GM12878 (cell line): ENCODE data around the gene NRXN3.

Experiments
- BCLAF1 ChIP-seq: fragments of 450-650 bp; IDR thresholded peaks from 2 replicates; pipeline ENCODE4 v1.6.1; 2017; ENCODE audit warnings: antibody characterized with exemption, mild to moderate bottlenecking, moderate library complexity
- CREM ChIP-seq: IDR thresholded peaks from 2 replicates; pipeline ENCODE4 v1.6.1; 2014; ENCODE audit warnings: antibody characterized with exemption, low read depth
- DPF2 ChIP-seq: fragments of 450-650 bp; IDR thresholded peaks from 2 replicates; pipeline ENCODE4 v1.6.1; 2017; ENCODE audit warnings: mild to moderate bottlenecking
- ETV6 ChIP-seq, 2 experiments: fragments of 450-650 bp in 1 of 2; IDR thresholded peaks in 1 of 2; conservative IDR thresholded peaks in 1 of 2; 2 replicates each; pipeline ENCODE4 v1.6.1; 2014; ENCODE audit warnings: antibody characterized with exemption in 1 of 2, borderline replicate concordance in 1 of 2, low read depth in 1 of 2, mild to moderate bottlenecking in 1 of 2, moderate library complexity in 1 of 2
- EZH2 ChIP-seq: IDR thresholded peaks from 2 replicates; pipeline ENCODE4 v1.6.1; 2012; ENCODE audit warnings: low read depth, mild to moderate bottlenecking, control low read depth, inconsistent platforms, low read length, borderline replicate concordance; ENCODE audit not compliant: control insufficient read depth
- MXI1 ChIP-seq: fragments of 150-350 bp; IDR thresholded peaks from 2 replicates; pipeline ENCODE4 v1.6.1; 2011; ENCODE audit warnings: low read depth, mild to moderate bottlenecking, inconsistent platforms, low read length, improper control_type of control experiment
- POLR2AphosphoS5 ChIP-seq: IDR thresholded peaks from 2 replicates; pipeline ENCODE4 v1.6.1; 2011; ENCODE audit warnings: mild to moderate bottlenecking, low read length, inconsistent platforms
- RCOR1 ChIP-seq: conservative IDR thresholded peaks from 2 replicates; pipeline ENCODE4 v1.6.1; 2012; ENCODE audit warnings: low read depth, low read length, improper control_type of control experiment
- SP1 ChIP-seq: IDR thresholded peaks from one replicate; pipeline ENCODE4 v1.6.1; 2011; ENCODE audit warnings: low read depth, low read length
- TBL1XR1 ChIP-seq: IDR thresholded peaks from 2 replicates; pipeline ENCODE4 v1.6.1; 2012; ENCODE audit warnings: low read depth, low read length, improper control_type of control experiment
- TCF7 ChIP-seq: IDR thresholded peaks from 2 replicates; pipeline ENCODE4 v1.6.1; 2014; ENCODE audit warnings: antibody characterized with exemption, borderline replicate concordance
- TF ChIP-seq, protein P1 (sequence below), 3 experiments: IDR thresholded peaks in 2 of 3; conservative IDR thresholded peaks in 1 of 3; 2 replicates each; pipeline ENCODE4 v1.5.1; 2011; ENCODE audit warnings: low read depth in 3 of 3, low read length in 3 of 3, mild to moderate bottlenecking in 3 of 3, control low read depth in 2 of 3, moderate library complexity in 2 of 3, inconsistent platforms in 1 of 3, mixed read lengths in 1 of 3; ENCODE audit not compliant: control insufficient read depth in 2 of 3, insufficient read depth in 1 of 3; ENCODE audit errors: extremely low read depth in 1 of 3

- no peak for TF ChIP-seq RCOR1
- no peak for TF ChIP-seq DPF2
- no peak for TF ChIP-seq SP1
- TF ChIP-seq ETV6 (conservative IDR thresholded peaks at IDR 0.05 in 1 of 2, IDR thresholded peaks at IDR 0.05 in 1 of 2; ENCODE audit: borderline replicate concordance in 1 of 2, low read depth in 1 of 2) = no peak
- no peak for TF ChIP-seq EZH2
- TF ChIP-seq BCLAF1 = no peak
- no peak for TF ChIP-seq TCF7
- TF ChIP-seq, protein P1, sequence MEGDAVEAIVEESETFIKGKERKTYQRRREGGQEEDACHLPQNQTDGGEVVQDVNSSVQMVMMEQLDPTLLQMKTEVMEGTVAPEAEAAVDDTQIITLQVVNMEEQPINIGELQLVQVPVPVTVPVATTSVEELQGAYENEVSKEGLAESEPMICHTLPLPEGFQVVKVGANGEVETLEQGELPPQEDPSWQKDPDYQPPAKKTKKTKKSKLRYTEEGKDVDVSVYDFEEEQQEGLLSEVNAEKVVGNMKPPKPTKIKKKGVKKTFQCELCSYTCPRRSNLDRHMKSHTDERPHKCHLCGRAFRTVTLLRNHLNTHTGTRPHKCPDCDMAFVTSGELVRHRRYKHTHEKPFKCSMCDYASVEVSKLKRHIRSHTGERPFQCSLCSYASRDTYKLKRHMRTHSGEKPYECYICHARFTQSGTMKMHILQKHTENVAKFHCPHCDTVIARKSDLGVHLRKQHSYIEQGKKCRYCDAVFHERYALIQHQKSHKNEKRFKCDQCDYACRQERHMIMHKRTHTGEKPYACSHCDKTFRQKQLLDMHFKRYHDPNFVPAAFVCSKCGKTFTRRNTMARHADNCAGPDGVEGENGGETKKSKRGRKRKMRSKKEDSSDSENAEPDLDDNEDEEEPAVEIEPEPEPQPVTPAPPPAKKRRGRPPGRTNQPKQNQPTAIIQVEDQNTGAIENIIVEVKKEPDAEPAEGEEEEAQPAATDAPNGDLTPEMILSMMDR (IDR thresholded peaks at IDR 0.05 in 2 of 3, conservative IDR thresholded peaks at IDR 0.05 in 1 of 3; ENCODE audit: control insufficient read depth in 2 of 3, extremely low read depth in 1 of 3, insufficient read depth in 1 of 3, low read depth in 3 of 3, low read length in 3 of 3) = no peak
- no peak for TF ChIP-seq TBL1XR1
- TF ChIP-seq POLR2AphosphoS5 = no peak
- TF ChIP-seq CREM = no peak
- no peak for TF ChIP-seq MXI1
These were observed 62.2 kb downstream of the NRXN3 start for GRCh38 chr14:78232231-78233000.
